ENCODE data around the gene PRKCH. TPM values are rescaled to one million over a fixed set of nuclear protein-coding genes. Genes with fewer than 3 reads are reported as not detected.

The PRKCH gene
- total and polyA plus RNA-seq, 2 of the 13 experiments (the other 11 are each of a cell fraction or from before 2014, with no cell fraction given) = 0.48 to 1.3 TPM

- no peak for TF ChIP-seq ZNF225 (CRISPR knock-in tag; IDR thresholded peaks at IDR 0.05)
- TF ChIP-seq PTBP1 (IDR thresholded peaks at IDR 0.05; ENCODE audit: low read depth, low read length, poor library complexity, severe bottlenecking) = no peak
- 0 out of 2 replicates have a peak, but pooled peaks have one; percentile 53 for TF ChIP-seq ZC3H4 (CRISPR knock-in tag; IDR thresholded peaks at IDR 0.05; ENCODE audit: borderline replicate concordance)
- no peak for TF ChIP-seq ZNF777 (CRISPR knock-in tag; IDR thresholded peaks at IDR 0.05)
- TF ChIP-seq E2F1 (CRISPR knock-in tag; IDR thresholded peaks at IDR 0.05) = no peak
- TF ChIP-seq ZMAT3 (CRISPR knock-in tag; conservative IDR thresholded peaks at IDR 0.05) = peak; percentile 83
- no peak for TF ChIP-seq JUN (CRISPR knock-in tag; IDR thresholded peaks at IDR 0.05)
- no peak for TF ChIP-seq ZNF329 (CRISPR knock-in tag; IDR thresholded peaks at IDR 0.05; ENCODE audit: low read depth)
- TF ChIP-seq ZNF570 (CRISPR knock-in tag; IDR thresholded peaks at IDR 0.05; ENCODE audit: borderline replicate concordance) = no peak
- TF ChIP-seq FLYWCH1 (CRISPR knock-in tag; IDR thresholded peaks at IDR 0.05) = no peak
- TF ChIP-seq RFX3 (CRISPR knock-in tag; IDR thresholded peaks at IDR 0.05) = no peak
- peak; percentile 50 for TF ChIP-seq SRSF1 (optimal IDR thresholded peaks at IDR 0.05; ENCODE audit: low read depth, low read length)
- TF ChIP-seq ZNF138 (CRISPR knock-in tag; IDR thresholded peaks at IDR 0.05; ENCODE audit: low read depth) = no peak; the same call in 1 of the 2 replicates
- no peak for TF ChIP-seq HNF4G (IDR thresholded peaks at IDR 0.05; ENCODE audit: borderline replicate concordance, low read depth, low read length)
- TF ChIP-seq HNF4G (CRISPR knock-in tag; IDR thresholded peaks at IDR 0.05; ENCODE audit: borderline replicate concordance, low read depth) = no peak
- TF ChIP-seq FOXP4 (CRISPR knock-in tag; IDR thresholded peaks at IDR 0.05) = peak; percentile 75
- TF ChIP-seq ZNF160 (CRISPR knock-in tag; IDR thresholded peaks at IDR 0.05) = no peak
- peak; percentile 70; the same call in 1 of the 2 replicates for TF ChIP-seq KDM2A (CRISPR knock-in tag; IDR thresholded peaks at IDR 0.05; ENCODE audit: borderline replicate concordance, low read depth)
- no peak for TF ChIP-seq HOXA5 (CRISPR knock-in tag; IDR thresholded peaks at IDR 0.05)
- TF ChIP-seq SAFB2 (CRISPR knock-in tag; IDR thresholded peaks at IDR 0.05; ENCODE audit: borderline replicate concordance, low read depth) = no peak; the same call in 1 of the 2 replicates
- 0 out of 2 replicates have a peak, but pooled peaks have one; percentile 62 for TF ChIP-seq SNAPC4 (CRISPR knock-in tag; IDR thresholded peaks at IDR 0.05)
- peak; percentile 43; the same call in 1 of the 2 replicates for TF ChIP-seq NKX3-1 (CRISPR knock-in tag; IDR thresholded peaks at IDR 0.05)
- peak; percentile 69 for TF ChIP-seq FOXA3 (CRISPR knock-in tag; IDR thresholded peaks at IDR 0.05)
- no peak for TF ChIP-seq TCF7L2 (IDR thresholded peaks at IDR 0.05; ENCODE audit: low read depth, low read length)
Observed at GRCh38 chr14:61561657-61562276, 240.4 kb downstream of the PRKCH start (continued).
